Measurements from ENCODE around the gene COL5A1.
"Not testable (repeated sequence)": the region's sequence is repeated elsewhere in the genome, so short reads cannot be mapped to it uniquely, and the experiment has no call there.

COL5A1 gene

GRCh38 chr9:134636149-134636507, 5.5 kb upstream of the COL5A1 start:
- no peak for DNase-seq
- in situ Hi-C loops (cut with MboI; ENCODE audit: low pct_unique_long_range_greater_than_20kb, low sequenced_read_pairs), result no loop called here

GRCh38 chr9:134637241-134637640, 4.4 kb upstream of the COL5A1 start:
- in situ Hi-C loops (cut with MboI; ENCODE audit: low pct_unique_long_range_greater_than_20kb, low sequenced_read_pairs), result no loop called here
- no peak for DNase-seq

- DNase-seq, result no peak
- in situ Hi-C loops (cut with MboI; ENCODE audit: low pct_unique_long_range_greater_than_20kb, low sequenced_read_pairs), result no loop called here
Measured at GRCh38 chr9:134637696-134638501, 3.7 kb upstream of the COL5A1 start.

- in situ Hi-C loops (cut with MboI; ENCODE audit: low pct_unique_long_range_greater_than_20kb, low sequenced_read_pairs), result no loop called here
- DNase-seq, result no peak
Measured at GRCh38 chr9:134638502-134639090, 3.0 kb upstream of the COL5A1 start.

- no peak for DNase-seq
- in situ Hi-C loops (cut with MboI; ENCODE audit: low pct_unique_long_range_greater_than_20kb, low sequenced_read_pairs), result no loop called here
Measured at GRCh38 chr9:134639994-134640393, 1.6 kb upstream of the COL5A1 start.

- in situ Hi-C loops (cut with MboI; ENCODE audit: low pct_unique_long_range_greater_than_20kb, low sequenced_read_pairs), result no loop called here
- no peak for DNase-seq
Measured at GRCh38 chr9:134640506-134641172, 964 bp upstream of the COL5A1 start.

- in situ Hi-C loops (cut with MboI; ENCODE audit: low pct_unique_long_range_greater_than_20kb, low sequenced_read_pairs), result no loop called here
- no peak for DNase-seq
Measured at GRCh38 chr9:134641990-134642384, 384 bp downstream of the COL5A1 start.

GRCh38 chr9:134642385-134643181, 980 bp downstream of the COL5A1 start:
- in situ Hi-C loops (cut with MboI; ENCODE audit: low pct_unique_long_range_greater_than_20kb, low sequenced_read_pairs), result no loop called here
- no peak for DNase-seq

- in situ Hi-C loops (cut with MboI; ENCODE audit: low pct_unique_long_range_greater_than_20kb, low sequenced_read_pairs), result no loop called here
Measured at GRCh38 chr9:134643222-134643671, 1.6 kb downstream of the COL5A1 start.

GRCh38 chr9:134644401-134644724, 2.8 kb downstream of the COL5A1 start:
- DNase-seq; in situ Hi-C loops (cut with MboI; ENCODE audit: low pct_unique_long_range_greater_than_20kb, low sequenced_read_pairs): not testable (repeated sequence)

More at GRCh38 chr9:134643222-134643671, 1.6 kb downstream of the COL5A1 start:
- no peak for DNase-seq

- no peak for DNase-seq
- in situ Hi-C loops (cut with MboI; ENCODE audit: low pct_unique_long_range_greater_than_20kb, low sequenced_read_pairs), result no loop called here
Measured at GRCh38 chr9:134644725-134645606, 3.4 kb downstream of the COL5A1 start.

- in situ Hi-C loops (cut with MboI; ENCODE audit: low pct_unique_long_range_greater_than_20kb, low sequenced_read_pairs), result no loop called here
- DNase-seq, result no peak
Measured at GRCh38 chr9:134645607-134646365, 4.2 kb downstream of the COL5A1 start.

- in situ Hi-C loops (cut with MboI; ENCODE audit: low pct_unique_long_range_greater_than_20kb, low sequenced_read_pairs), result no loop called here
- DNase-seq, result no peak
Measured at GRCh38 chr9:134647359-134648080, 5.9 kb downstream of the COL5A1 start.

- DNase-seq, result no peak
- in situ Hi-C loops (cut with MboI; ENCODE audit: low pct_unique_long_range_greater_than_20kb, low sequenced_read_pairs), result no loop called here
Measured at GRCh38 chr9:134648701-134649530, 7.3 kb downstream of the COL5A1 start.

GRCh38 chr9:134650431-134651190, 9.0 kb downstream of the COL5A1 start:
- in situ Hi-C loops (cut with MboI; ENCODE audit: low pct_unique_long_range_greater_than_20kb, low sequenced_read_pairs), result no loop called here
- DNase-seq, result no peak

All from KBM-7 (cell line).